NB4 (cell line): ENCODE measurements around the gene TCERG1L.

Experiments
- DNase-seq: peaks from one replicate; pipeline ENCODE4 v3.0.0; 2010; ENCODE audit warnings: low read depth
- H3K4me3 ChIP-seq: one replicate; pipeline ENCODE4 v1.5.1; 2011; ENCODE audit warnings: mild to moderate bottlenecking, low read depth, low read length, moderate library complexity
- MAX ChIP-seq: IDR thresholded peaks from 2 replicates; pipeline ENCODE4 v1.6.1; 2011; ENCODE audit warnings: low read depth, low read length
- MYC ChIP-seq: IDR thresholded peaks from 2 replicates; pipeline ENCODE4 v1.6.1; 2011; ENCODE audit warnings: low read depth, low read length
- POLR2A ChIP-seq: IDR thresholded peaks from 2 replicates; pipeline ENCODE4 v1.6.1; 2011; ENCODE audit warnings: mild to moderate bottlenecking; ENCODE audit not compliant: insufficient read length; ENCODE audit errors: extremely low read depth
- TF ChIP-seq, protein P1 (sequence below): IDR thresholded peaks from one replicate; pipeline ENCODE4 v1.5.1; 2012; ENCODE audit warnings: low read depth, low read length

The TCERG1L gene

GRCh38 chr10:131111471-131112080 is 199.9 kb downstream of the TCERG1L start:
- TF ChIP-seq, protein P1, sequence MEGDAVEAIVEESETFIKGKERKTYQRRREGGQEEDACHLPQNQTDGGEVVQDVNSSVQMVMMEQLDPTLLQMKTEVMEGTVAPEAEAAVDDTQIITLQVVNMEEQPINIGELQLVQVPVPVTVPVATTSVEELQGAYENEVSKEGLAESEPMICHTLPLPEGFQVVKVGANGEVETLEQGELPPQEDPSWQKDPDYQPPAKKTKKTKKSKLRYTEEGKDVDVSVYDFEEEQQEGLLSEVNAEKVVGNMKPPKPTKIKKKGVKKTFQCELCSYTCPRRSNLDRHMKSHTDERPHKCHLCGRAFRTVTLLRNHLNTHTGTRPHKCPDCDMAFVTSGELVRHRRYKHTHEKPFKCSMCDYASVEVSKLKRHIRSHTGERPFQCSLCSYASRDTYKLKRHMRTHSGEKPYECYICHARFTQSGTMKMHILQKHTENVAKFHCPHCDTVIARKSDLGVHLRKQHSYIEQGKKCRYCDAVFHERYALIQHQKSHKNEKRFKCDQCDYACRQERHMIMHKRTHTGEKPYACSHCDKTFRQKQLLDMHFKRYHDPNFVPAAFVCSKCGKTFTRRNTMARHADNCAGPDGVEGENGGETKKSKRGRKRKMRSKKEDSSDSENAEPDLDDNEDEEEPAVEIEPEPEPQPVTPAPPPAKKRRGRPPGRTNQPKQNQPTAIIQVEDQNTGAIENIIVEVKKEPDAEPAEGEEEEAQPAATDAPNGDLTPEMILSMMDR: no peak
- no peak for TF ChIP-seq MAX
- TF ChIP-seq POLR2A: no peak
- TF ChIP-seq MYC: no peak
- no peak for DNase-seq
- no peak overlapping the region for H3K4me3 ChIP-seq

- TF ChIP-seq, protein P1: no peak
- TF ChIP-seq MYC (no peak), MAX (no peak), POLR2A (no peak)
- no peak for DNase-seq
- no peak overlapping the region for H3K4me3 ChIP-seq
Measured at GRCh38 chr10:131111007-131111406, 200.5 kb downstream of the TCERG1L start.

DNA sequence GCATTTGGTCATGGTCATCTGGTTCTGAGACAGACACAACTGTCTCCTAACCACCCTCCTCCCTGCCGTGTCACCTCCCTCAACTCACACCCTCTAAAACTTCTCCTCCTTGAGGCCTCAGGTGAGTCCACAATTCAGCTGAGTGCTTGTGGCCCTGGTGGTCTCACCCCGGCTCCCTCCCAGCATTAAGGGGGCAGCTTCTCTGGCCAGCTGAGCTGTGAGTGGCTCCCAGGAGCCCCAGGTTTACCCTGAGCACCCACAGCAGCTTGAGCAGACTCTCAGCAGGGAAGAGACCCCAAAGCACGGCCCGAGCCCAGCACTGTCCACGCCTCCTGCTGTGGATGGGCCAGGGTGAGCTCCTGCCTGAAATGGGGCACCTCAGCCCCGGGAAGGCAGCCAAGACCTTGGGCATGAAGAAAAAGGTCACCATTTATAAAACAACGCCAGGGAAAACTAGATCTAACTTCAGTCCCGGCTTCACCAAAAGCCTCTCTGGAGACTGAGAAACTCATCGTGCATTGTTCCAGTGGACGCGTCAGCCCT is 201.2 kb downstream of the TCERG1L start:
- DNase-seq: no peak
- H3K4me3 ChIP-seq: no peak overlapping the region
- TF ChIP-seq, protein P1: no peak
- no peak for TF ChIP-seq MYC
- TF ChIP-seq MAX: no peak

- TF ChIP-seq MAX: no peak
- TF ChIP-seq POLR2A: no peak
- TF ChIP-seq, protein P1: no peak
- TF ChIP-seq MYC: no peak
- no peak overlapping the region for H3K4me3 ChIP-seq
- DNase-seq: no peak
Measured at GRCh38 chr10:131109726-131110125, 201.8 kb downstream of the TCERG1L start.

DNA sequence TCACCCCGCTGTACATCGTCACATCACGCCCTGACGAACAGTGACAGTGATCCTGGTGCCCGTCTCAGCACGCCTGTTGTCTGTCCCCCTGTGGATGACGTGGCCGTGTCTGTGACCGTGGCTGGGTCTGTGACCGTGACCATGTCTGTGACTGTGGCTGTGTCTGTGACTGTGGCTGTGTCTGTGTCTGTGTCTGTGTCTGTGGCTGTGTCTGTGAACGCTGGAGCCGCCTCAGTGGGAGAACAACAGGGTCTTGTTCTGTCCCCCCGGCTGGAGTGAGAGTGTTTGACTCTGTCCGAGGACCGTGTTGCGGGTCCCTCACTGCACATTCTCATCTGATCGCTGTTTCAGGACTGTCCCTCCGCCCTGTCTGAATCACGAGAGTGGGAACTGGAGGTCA is 202.2 kb downstream of the TCERG1L start:
- H3K4me3 ChIP-seq: no peak overlapping the region
- DNase-seq: no peak

More for the DNA sequence above, 202.2 kb downstream of the TCERG1L start:
- TF ChIP-seq, protein P1: no peak
- no peak for TF ChIP-seq POLR2A
- no peak for TF ChIP-seq MAX
- no peak for TF ChIP-seq MYC
